HG03196 (cell line): ENCODE data around the gene MAP1A.
"Not testable (repeated sequence)": the region's sequence is repeated elsewhere in the genome, so short reads cannot be mapped to it uniquely, and the experiment has no call there.

Experiments used
- ATAC-seq: cut with Tn5 transposase; IDR thresholded peaks from one replicate; pipeline ENCODE4 v1.9.1; 2021; ENCODE audit not compliant: unreplicated experiment

The MAP1A gene

GRCh38 chr15:43528542-43529007 lies 11.2 kb downstream of the MAP1A start:
- ATAC-seq, result no peak

DNA sequence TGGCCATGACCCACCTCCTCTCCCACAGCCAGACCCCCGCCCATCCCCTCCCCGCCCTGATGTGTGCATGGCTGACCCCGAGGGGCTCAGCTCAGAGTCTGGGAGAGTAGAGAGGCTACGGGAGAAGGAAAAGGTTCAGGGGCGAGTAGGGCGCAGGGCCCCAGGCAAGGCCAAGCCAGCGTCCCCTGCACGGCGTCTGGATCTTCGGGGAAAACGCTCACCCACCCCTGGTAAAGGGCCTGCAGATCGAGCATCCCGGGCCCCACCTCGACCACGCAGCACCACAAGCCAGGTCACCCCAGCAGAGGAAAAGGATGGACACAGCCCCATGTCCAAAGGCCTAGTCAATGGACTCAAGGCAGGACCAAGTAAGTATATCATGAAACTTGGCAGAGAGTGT lies 11.7 kb downstream of the MAP1A start:
- ATAC-seq, result no peak

DNA sequence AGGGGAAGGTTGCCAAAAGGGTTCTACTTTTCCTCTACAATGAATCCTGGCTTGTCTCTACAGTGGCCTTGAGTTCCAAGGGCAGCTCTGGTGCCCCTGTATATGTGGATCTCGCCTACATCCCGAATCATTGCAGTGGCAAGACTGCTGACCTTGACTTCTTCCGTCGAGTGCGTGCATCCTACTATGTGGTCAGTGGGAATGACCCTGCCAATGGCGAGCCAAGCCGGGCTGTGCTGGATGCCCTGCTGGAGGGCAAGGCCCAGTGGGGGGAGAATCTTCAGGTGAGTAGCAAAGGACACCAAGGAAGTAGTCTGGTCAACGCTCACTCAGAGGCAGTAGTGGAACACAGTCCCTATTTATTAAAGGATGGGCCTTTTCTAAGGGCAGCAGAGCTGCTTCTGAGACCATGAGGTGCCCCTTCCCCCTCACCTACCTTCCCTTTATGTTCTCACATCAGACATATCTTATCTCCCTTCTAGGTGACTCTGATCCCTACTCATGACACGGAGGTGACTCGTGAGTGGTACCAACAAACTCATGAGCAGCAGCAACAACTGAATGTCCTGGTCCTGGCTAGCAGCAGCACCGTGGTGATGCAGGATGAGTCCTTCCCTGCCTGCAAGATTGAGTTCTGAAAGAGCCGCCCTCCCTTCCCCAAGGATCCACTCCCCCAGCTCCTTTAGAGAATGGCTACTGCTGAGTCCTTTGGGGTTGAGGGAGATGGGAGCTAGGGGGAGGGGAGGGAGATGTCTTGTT lies 12.4 kb downstream of the MAP1A start:
- no peak for ATAC-seq

- ATAC-seq, result no peak
These were observed 13.7 kb downstream of the MAP1A start for GRCh38 chr15:43531018-43531670.

GRCh38 chr15:43532826-43533225 lies 15.4 kb downstream of the MAP1A start:
- not testable (repeated sequence) for ATAC-seq

DNA sequence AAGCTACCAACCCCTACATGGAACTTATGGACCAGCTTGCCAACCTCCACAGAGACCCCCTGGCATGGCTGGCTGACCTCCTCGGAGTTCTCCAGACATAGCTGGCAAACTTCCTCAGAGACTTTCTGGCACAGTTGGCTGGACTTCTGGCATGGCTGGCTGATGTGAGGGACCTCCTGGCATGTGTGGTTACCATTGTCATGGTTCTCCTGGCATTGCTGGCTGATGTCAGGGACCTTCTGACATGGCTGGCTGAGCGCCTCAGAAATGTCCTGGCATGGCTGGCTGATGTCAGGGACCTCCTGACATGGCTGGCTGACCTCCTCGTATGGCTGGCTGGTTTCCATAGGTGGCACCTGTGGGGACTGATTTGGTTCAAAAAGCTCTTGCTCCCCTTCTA lies 17.5 kb downstream of the MAP1A start:
- ATAC-seq, result no peak

DNA sequence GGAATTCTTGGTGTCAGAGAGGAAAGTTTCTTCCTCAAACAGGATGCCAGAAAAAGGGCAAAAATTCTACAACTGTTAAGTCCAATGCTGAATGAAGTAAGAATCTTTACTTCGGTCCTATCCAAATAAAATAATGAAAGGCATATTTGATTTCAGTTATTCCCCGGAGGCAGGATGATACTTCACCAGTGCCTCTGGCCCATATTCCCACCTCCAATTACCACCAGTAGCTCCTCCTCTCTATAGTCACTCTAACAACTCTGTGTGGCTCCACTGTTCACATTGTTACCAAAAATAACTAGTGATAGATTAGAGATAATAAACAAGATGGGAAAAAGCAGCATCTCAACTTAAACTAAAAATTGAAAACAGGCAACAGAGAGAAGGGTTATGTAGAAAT lies 20.7 kb downstream of the MAP1A start:
- no peak for ATAC-seq

DNA sequence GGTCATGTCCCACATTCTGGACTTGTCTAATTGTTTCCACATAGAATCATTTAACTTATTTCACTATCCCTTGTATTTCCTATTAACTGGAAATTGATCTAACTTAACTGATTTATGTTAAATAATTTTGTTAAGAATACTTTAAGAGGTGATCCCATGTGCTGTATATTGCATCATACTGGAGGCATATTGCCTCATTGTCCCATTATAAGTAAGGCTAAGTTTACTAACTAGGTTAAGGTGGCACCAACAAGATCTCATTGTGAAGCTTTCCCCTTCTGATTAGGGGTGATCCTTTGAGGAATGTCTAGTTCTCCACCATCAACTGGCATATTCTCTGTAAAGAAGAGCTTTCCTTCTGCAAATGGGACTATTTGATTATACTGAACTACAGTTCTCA lies 24.4 kb downstream of the MAP1A start:
- no peak for ATAC-seq

DNA sequence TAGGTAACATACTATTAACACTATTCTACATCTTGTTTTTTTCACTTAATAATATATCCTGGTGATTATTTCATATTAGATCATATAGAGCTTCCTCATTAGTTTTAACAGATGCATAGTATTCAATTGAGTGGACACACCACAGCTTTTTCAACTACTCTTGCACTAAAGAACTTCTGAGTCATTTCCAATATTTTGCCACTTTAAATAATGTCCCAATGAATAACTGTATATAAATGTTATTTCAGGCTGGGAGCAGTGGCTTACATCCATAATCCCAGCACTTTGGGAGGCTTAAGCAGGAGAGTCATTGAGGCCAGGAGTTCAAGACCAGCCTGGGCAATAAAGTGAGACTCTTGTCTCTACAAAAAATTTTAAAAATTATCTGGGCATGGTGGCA lies 26.9 kb downstream of the MAP1A start:
- ATAC-seq, result no peak

GRCh38 chr15:43545426-43545825 lies 28.0 kb downstream of the MAP1A start:
- ATAC-seq, result no peak

GRCh38 chr15:43547539-43547938 lies 30.1 kb downstream of the MAP1A start:
- no peak for ATAC-seq

DNA sequence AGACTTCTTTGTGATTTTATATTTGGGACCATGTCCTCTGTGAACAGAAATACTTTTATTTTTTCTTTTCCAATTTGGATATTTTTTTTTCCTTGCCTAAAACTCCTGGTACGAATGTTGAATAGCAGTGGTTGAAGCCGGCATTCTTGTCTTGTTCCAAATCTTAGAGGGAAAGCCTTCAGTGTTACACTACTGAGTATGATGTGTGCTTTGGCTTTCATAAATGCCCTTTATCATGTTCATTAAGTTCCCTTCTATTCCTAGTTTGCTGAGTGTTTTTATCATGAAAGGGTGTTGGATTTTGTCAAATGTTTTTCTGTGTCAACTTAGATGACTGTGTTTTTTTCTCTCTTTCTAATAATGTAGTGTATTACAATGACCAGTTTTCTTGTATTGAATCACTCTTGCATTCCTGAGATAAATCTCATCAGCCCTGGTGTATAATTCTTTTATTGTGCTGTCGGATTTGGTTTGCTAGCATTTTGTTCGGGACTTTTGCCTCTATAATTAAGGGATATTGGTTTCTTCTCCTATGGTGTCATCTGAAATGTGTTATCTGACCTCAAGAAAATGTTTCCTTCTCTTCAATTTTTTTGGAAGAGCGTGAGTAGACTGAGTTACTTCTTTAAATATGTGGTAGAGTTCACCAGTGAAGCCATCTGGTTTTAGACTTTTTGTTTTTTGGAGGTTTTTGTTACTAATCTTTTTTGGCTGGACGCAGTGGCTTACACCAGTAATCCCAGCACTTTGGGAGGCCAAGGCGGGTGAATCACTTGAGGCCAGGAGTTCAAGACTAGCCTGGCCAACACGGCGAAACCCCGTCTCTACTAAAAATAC lies 33.3 kb downstream of the MAP1A start:
- ATAC-seq, result no peak

DNA sequence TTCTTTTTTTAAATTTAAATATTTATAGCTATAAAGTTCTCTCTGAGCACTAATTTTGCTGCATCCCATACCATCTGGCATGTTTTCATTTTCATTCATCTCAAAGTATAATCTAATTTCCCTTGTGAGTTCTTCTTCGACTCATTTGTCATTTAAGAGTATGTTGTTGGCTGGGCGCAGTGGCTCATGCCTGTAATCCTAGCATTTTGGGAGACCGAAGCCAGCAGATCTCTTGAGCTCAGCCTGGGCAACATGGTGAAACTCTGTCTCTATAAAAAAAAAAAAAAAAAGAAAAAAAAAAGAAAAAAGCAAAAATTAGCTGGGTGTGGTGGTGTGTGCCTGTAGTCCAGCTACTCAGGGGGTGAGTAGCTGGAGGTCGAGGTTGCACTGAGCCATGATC lies 34.8 kb downstream of the MAP1A start:
- ATAC-seq, result no peak

DNA sequence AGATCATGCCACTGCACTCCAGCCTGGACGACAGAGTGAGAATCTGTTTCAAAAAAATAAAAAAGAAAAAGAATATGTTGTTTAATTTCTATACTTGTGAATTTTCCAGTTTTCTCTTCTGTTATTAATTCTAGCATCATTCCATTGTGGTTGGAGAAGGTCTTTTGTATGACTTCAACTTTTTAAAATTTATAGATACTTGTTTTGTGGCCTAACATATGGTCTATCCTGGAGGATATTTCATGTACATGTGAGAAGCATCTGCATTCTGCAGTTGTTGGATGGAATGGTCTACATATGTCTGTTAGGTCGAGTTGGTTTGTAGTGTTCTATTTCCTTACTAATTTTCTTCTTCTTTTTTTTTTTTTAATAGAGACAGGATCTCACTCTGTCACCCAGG lies 35.6 kb downstream of the MAP1A start:
- no peak for ATAC-seq

DNA sequence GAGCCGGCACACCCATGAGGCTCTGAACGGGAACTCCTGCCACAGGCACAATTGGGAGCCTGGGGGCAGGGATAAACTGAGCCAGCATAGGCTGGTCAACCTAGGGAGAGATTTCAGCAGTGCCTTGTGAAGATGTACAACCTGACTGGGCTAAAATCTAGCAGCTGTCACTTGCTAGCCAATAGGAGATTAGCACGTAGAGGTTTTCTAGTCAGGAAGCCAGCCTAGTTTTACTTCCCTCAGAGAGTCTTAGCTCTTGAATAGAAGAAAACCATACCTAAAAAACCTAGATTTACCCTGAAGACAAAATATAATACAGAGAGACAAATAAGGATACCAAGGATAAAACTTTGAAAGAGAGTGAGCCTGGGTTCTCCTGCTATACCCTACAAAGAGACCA lies 45.3 kb downstream of the MAP1A start:
- ATAC-seq, result not testable (repeated sequence)

DNA sequence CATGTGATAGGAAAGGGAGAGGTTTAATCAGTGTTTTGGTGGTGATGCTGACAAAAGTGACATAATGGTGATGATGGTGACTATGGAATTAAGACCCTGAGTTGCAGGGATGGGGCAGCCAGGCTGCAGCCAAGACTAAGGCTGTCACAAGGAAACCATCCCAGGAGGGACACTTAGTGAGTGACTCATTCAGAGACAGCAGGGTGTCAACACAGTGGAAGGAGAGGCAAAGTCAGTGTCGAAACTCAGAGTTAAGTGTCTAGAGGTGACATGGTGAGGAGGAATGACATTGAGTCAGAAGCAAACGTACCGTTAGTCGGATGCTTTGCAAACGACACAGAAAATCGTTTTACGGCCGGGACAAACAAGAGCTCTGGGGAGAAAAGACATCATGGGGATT lies 46.4 kb downstream of the MAP1A start:
- not testable (repeated sequence) for ATAC-seq

DNA sequence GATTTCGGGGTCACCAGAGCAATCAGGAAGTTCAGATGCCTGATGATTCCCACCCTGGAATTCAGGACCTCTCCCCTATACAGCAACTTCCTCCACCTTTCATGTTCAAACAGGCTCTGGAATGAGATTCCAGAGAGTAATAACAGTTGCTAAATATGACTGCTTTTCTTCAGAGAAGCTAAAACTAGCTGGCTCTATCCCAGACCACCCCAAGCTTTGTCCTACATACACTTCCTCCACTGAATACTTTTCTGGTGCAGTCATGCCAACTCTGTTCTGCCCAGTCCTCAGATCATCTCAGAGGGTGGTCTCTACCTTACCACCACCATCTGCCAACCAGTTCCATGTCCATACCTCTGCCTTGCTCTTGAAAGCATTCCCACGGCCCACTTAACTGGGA lies 49.2 kb downstream of the MAP1A start:
- not testable (repeated sequence) for ATAC-seq

DNA sequence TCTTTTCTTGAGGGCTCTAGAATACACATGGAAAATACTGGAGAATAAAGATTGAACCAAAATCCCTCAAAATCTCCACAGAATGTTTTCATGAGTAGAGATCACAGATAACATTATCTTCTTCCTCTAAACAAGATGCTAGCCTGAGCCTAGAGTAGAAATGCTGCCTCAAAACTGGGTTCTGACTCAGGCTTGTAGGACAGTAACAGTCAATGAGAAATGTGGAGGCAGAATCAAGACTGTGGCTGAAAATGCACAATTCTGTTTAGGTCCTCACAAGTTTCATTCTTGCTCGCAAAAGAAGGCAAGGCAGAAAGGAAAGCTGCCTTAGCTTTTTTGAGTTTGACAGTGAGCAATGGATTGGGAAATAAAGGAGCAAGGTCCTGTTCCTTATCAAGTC lies 57.2 kb downstream of the MAP1A start:
- ATAC-seq, result not testable (repeated sequence)
